Endothelial cell of umbilical vein (primary cell): ENCODE results near the gene MRPL14. TPM values are rescaled to one million over a fixed set of nuclear protein-coding genes. Genes with fewer than 3 reads are reported as not detected.

Experiments used
- BruUV-seq: library from RNA; stranded (reverse); fragments of 400-500 nt; replicated peaks from 2 replicates; lab custom pipeline; 2021; lab: Mats Ljungman, UMichigan
- CTCF ChIA-PET: fragments of 300-600, 350-600 bp; sonication (Branson Sonifier 250); formaldehyde crosslinking; loops from one replicate; lab custom pipeline; 2021; ENCODE audit warnings: antibody characterized with exemption, inconsistent platforms; lab: Charles Lee
- POLR2A ChIA-PET: fragments of 300-600, 350-600 bp; sonication (Branson Sonifier 250); formaldehyde crosslinking; loops from one replicate; lab custom pipeline; 2021; ENCODE audit warnings: antibody characterized with exemption, inconsistent platforms; lab: Charles Lee
- DNase-seq: peaks from one replicate; pipeline ENCODE4 v3.0.0-alpha.2; 2011; ENCODE audit warnings: low read depth, low spot score
- FAIRE-seq: peaks from 2 replicates; lab custom pipeline; 2011; peaks lifted over from hg19 to GRCh38; lab: Jason Lieb, UNC
- H2AFZ ChIP-seq: 2 replicates; pipeline ENCODE4 v1.6.0; 2012; ENCODE audit warnings: low read depth, low read length, control low read depth, inconsistent platforms
- H3K27ac ChIP-seq: 2 replicates; pipeline ENCODE4 v1.5.1; 2011; ENCODE audit warnings: low read depth, mild to moderate bottlenecking, control low read depth, low read length, moderate library complexity; ENCODE audit not compliant: insufficient read depth
- H3K27me3 ChIP-seq, 2 experiments: 2 replicates each; pipeline versions ENCODE4 v1.6.0 to v1.6.1; 2011; ENCODE audit warnings: low read length in 2 of 2, mixed read lengths in 1 of 2; ENCODE audit not compliant: control insufficient read depth in 2 of 2, insufficient read depth in 2 of 2
- H3K36me3 ChIP-seq, 2 experiments: 2 replicates in 1 of 2; 3 replicates in 1 of 2; pipeline ENCODE4 v1.5.1; 2011; ENCODE audit warnings: low read length in 2 of 2, mild to moderate bottlenecking in 1 of 2, moderate library complexity in 1 of 2; ENCODE audit not compliant: control insufficient read depth in 2 of 2, insufficient read depth in 2 of 2; ENCODE audit errors: extremely low read depth in 1 of 2
- H3K4me1 ChIP-seq: 3 replicates; pipeline ENCODE4 v1.5.1; 2011; ENCODE audit warnings: mild to moderate bottlenecking, low read length; ENCODE audit not compliant: control insufficient read depth, insufficient read depth; ENCODE audit errors: extremely low read depth
- H3K4me2 ChIP-seq: 2 replicates; pipeline ENCODE4 v1.6.1; 2011; ENCODE audit warnings: low read length, control low read depth, mixed read lengths; ENCODE audit not compliant: insufficient read depth
- H3K4me3 ChIP-seq, 3 experiments: fragments of 200-600 bp in 1 of 3; sonication (generic), shearing (Covaris generic) in 1 of 3; replicated peaks in 1 of 3; 2 replicates each; pipeline ENCODE4 v1.5.1; 2011 to 2016; ENCODE audit warnings: control low read depth in 3 of 3, low read length in 3 of 3, mild to moderate bottlenecking in 2 of 3, inconsistent platforms in 1 of 3, low read depth in 1 of 3, moderate library complexity in 1 of 3; ENCODE audit not compliant: insufficient read depth in 1 of 3
- H3K79me2 ChIP-seq: 2 replicates; pipeline ENCODE4 v1.6.0; 2012; ENCODE audit warnings: low read length, inconsistent platforms; ENCODE audit not compliant: control insufficient read depth, insufficient read depth
- H3K9ac ChIP-seq: replicated peaks from 2 replicates; pipeline ENCODE3; 2011; ENCODE audit warnings: low read length, control low read depth; ENCODE audit not compliant: insufficient read depth; ENCODE audit errors: extremely low read depth
- H3K9me1 ChIP-seq: replicated peaks from 3 replicates; pipeline ENCODE4 v1.6.0; 2011; ENCODE audit warnings: mild to moderate bottlenecking, low read length; ENCODE audit not compliant: control insufficient read depth, insufficient read depth; ENCODE audit errors: extremely low read depth
- H3K9me3 ChIP-seq: replicated peaks from 2 replicates; pipeline ENCODE4 v1.5.1; 2012; ENCODE audit warnings: low read length, inconsistent platforms; ENCODE audit not compliant: control insufficient read depth, insufficient read depth
- H4K20me1 ChIP-seq: replicated peaks from 2 replicates; pipeline ENCODE3; 2011; ENCODE audit warnings: mild to moderate bottlenecking, low read length; ENCODE audit not compliant: control insufficient read depth, insufficient read depth; ENCODE audit errors: extremely low read depth
- CTCF ChIP-seq, 2 donors: IDR thresholded peaks; 1 replicate in 1 of 2; 2 replicates in 1 of 2; pipeline ENCODE4 v1.5.1; 2011; ENCODE audit warnings: low read length in 2 of 2, mild to moderate bottlenecking in 2 of 2, moderate library complexity in 2 of 2, control low read depth in 1 of 2, inconsistent platforms in 1 of 2, low read depth in 1 of 2; ENCODE audit not compliant: insufficient read depth in 1 of 2; ENCODE audit errors: extremely low read depth in 1 of 2
- EZH2 ChIP-seq: IDR thresholded peaks from 2 replicates; pipeline ENCODE4 v1.6.1; 2012; ENCODE audit warnings: borderline replicate concordance, low read depth, mild to moderate bottlenecking, moderate library complexity, low read length, inconsistent platforms; ENCODE audit not compliant: severe bottlenecking
- FOS ChIP-seq: IDR thresholded peaks from 2 replicates; pipeline ENCODE4 v1.6.1; 2011; ENCODE audit warnings: mild to moderate bottlenecking, low read length, moderate library complexity, borderline replicate concordance; ENCODE audit not compliant: insufficient read depth
- GATA2 ChIP-seq: IDR thresholded peaks from 2 replicates; pipeline ENCODE4 v1.7.0; 2011; ENCODE audit warnings: low read depth, mild to moderate bottlenecking, moderate library complexity, mixed read lengths, low read length; ENCODE audit not compliant: insufficient read length, insufficient read depth
- JUN ChIP-seq: IDR thresholded peaks from 2 replicates; pipeline ENCODE4 v1.6.1; 2011; ENCODE audit warnings: borderline replicate concordance, low read depth; ENCODE audit not compliant: insufficient read length, insufficient read depth
- MAX ChIP-seq: IDR thresholded peaks from 2 replicates; pipeline ENCODE4 v1.6.1; 2011; ENCODE audit not compliant: insufficient read depth, insufficient read length
- MYC ChIP-seq: IDR thresholded peaks from one replicate; pipeline ENCODE4 v1.6.1; 2011; ENCODE audit warnings: mild to moderate bottlenecking, low read depth, low read length
- POLR2A ChIP-seq: IDR thresholded peaks from 2 replicates; pipeline ENCODE4 v1.6.1; 2012; ENCODE audit warnings: low read depth, mild to moderate bottlenecking, control low read depth, low read length
- POLR2AphosphoS5 ChIP-seq: IDR thresholded peaks from 2 replicates; pipeline ENCODE4 v1.6.1; 2012; ENCODE audit warnings: low read depth, mild to moderate bottlenecking, control low read depth, low read length, moderate library complexity; ENCODE audit not compliant: insufficient read depth
- dilution Hi-C: fragments of 300-500 bp; cut with MboI; formaldehyde crosslinking; loops from one replicate; pipeline ENCODE4 v1.15.0; 2019; ENCODE audit warnings: low sequenced_read_pairs; ENCODE audit not compliant: extremely low pct_ligation_motif_present
- intact Hi-C: fragments of 100-400 bp; cut with micrococcal nuclease; formaldehyde crosslinking; loops from one replicate; pipeline ENCODE4 v1.10.0; 2022
- polyA plus RNA-seq, 4 experiments: library from polyadenylated mRNA; depleted of rRNA in 3 of 4; stranded (reverse) in 3 of 4; unstranded in 1 of 4; fragments of >200 nt; gene quantifications; 2 replicates each; pipeline versions ENCODE4 v1.2.1 to v1.2.3, GENCODE V29; 2011 to 2012; ENCODE audit warnings: missing spikeins in 1 of 4
- total RNA-seq: library from RNA; stranded (reverse); gene quantifications from 2 replicates; pipeline ENCODE4 v1.2.3, GENCODE V29; 2021

Gene MRPL14
- total and polyA plus RNA-seq, 2 donors (not counting 3 experiments of a cell fraction or from before 2014, with no cell fraction given), result 68.1 to 103 TPM

GRCh38 chr6:44104481-44105021 is 22.7 kb downstream of the MRPL14 start:
- H4K20me1 ChIP-seq, result no peaks in the 10 kb centered on the region
- no peaks in the 10 kb centered on the region for H3K9me3 ChIP-seq
- H3K9ac ChIP-seq, result peak overlapping the region; percentile 54
- no peaks in the 10 kb centered on the region for H3K79me2 ChIP-seq
- H3K4me2 ChIP-seq, result peak overlapping the region; percentile 76
- no peak overlapping the region for H3K4me3 ChIP-seq
- dilution Hi-C loops, result loop anchor here (10.0 kb wide), 1 partner anchor 130 kb away; no protein-coding TSS in a partner anchor
- no peak overlapping the region for H2AFZ ChIP-seq
- H3K36me3 ChIP-seq, result peaks cover 4 to 10% of the 10 kb centered on the region in 2 experiments
- DNase-seq (peak; percentile 97), FAIRE-seq (peak; percentile 100)
- ChIA-PET POLR2A (interaction anchor here (0.9 kb wide), 1 partner anchor 23 kb away, joined by 4 read pairs; the partner anchor contains the start of genes MRPL14 and TMEM63B), CTCF (interaction anchor here (0.7 to 1.7 kb wide), 6 partner anchors 8 to 46 kb away, joined by 3 to 4 read pairs (median 4); no protein-coding TSS in a partner anchor)
- TF ChIP-seq POLR2AphosphoS5, result peak; percentile 99
- TF ChIP-seq GATA2, result peak; percentile 51
- no peak for TF ChIP-seq CTCF (IDR thresholded peaks at IDR 0.05; ENCODE audit: extremely low read depth in 1 of 2, insufficient read depth in 1 of 2, low read depth in 1 of 2, low read length in 2 of 2)
- no peak for TF ChIP-seq EZH2
- TF ChIP-seq JUN, result peak; percentile 96
- no peak for TF ChIP-seq MAX
- peak; percentile 72 for TF ChIP-seq FOS
- TF ChIP-seq POLR2A, result peak; percentile 84
- TF ChIP-seq MYC, result peak; percentile 57
- H3K9me1 ChIP-seq, result no peaks in the 10 kb centered on the region
- H3K4me1 ChIP-seq, result peaks cover 37% of the 10 kb centered on the region
- intact Hi-C loops, result loop anchor here (1.0 kb wide), 5 partner anchors 12 to 133 kb away; partner anchors contain the start of genes MRPL14 and TMEM63B
- H3K27me3 ChIP-seq, result no peaks in the 10 kb centered on the region
- peak overlapping the region; percentile 89 for H3K27ac ChIP-seq
- no TSS peak for BruUV-seq
